Mesothelial cell of epicardium (in vitro differentiated cells): Measurements from ENCODE around the gene GRB10. TPM values are rescaled to one million over a fixed set of nuclear protein-coding genes. Genes with fewer than 3 reads are reported as not detected.

ENCODE experiments used
- DNase-seq, 2 experiments: peaks; one replicate each; pipeline ENCODE4 v3.0.0; 2021; ENCODE audit warnings: low spot score in 2 of 2; ENCODE audit not compliant: unreplicated experiment in 2 of 2
- H3K27ac Mint-ChIP-seq: 2 replicates; pipeline ENCODE4 v1.8.0; 2021; ENCODE audit warnings: mixed read lengths
- H3K27me3 Mint-ChIP-seq: 2 replicates; pipeline ENCODE4 v1.8.0; 2021; ENCODE audit warnings: low read depth, mixed read lengths
- H3K36me3 Mint-ChIP-seq: 2 replicates; pipeline ENCODE4 v1.8.0; 2021; ENCODE audit warnings: mixed read lengths
- H3K4me1 Mint-ChIP-seq: 2 replicates; pipeline ENCODE4 v1.8.0; 2021; ENCODE audit warnings: mixed read lengths
- H3K4me3 Mint-ChIP-seq: 2 replicates; pipeline ENCODE4 v1.8.0; 2021; ENCODE audit warnings: mild to moderate bottlenecking, moderate library complexity, mixed read lengths
- H3K9me3 Mint-ChIP-seq: 2 replicates; pipeline ENCODE4 v1.8.0; 2021; ENCODE audit warnings: mixed read lengths
- total RNA-seq: library from RNA; stranded (reverse); gene quantifications from 3 replicates; pipeline ENCODE4 v1.2.1, GENCODE V29; 2021
- TF ChIP-seq, protein P1 (sequence below): fragments of 200-600 bp; sonication (generic); IDR thresholded peaks from one replicate; pipeline ENCODE4 v1.5.0; 2021; ENCODE audit warnings: antibody characterized with exemption; ENCODE audit not compliant: unreplicated experiment

The GRB10 gene
- total RNA-seq, 1 donor from 2014 or later = 59.2 TPM

DNA sequence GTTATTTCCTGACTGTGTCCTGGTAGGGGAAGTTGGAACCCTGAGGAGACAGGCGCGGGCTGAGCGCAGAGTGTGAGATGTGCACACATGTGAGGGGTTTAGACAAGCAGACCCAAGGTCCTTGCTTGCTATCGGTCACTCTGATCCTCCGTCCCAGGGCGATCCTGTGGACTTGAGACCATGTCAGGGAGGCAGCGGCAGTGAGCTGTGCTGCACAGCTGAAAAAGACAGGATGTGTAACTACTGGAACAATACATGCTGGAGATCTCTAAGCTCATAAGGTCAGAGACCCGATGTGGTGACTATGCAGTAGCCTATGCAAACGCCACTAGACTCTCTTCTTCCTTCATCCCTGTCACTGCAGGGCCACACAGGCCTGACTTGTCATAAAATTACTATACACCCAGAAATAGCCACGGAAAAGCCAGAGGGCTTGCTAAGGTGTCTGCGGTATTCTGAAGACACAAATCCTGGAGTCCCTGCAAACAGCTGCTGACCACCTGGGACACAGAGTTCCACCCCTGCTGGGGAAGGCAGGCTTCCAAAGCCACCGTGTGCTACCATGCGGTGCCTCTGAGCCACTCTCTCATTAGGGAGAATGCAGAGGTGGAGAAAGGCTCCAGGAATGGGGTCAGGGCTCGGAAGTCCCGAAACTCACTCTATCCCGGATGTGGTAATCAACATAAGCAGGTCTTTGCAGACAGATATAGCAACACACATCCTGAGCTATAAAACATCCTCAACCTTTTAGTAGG, 126.4 kb downstream of the GRB10 start:
- no peak overlapping the region for H3K4me3 Mint-ChIP-seq
- H3K27me3 Mint-ChIP-seq = no peaks in the 10 kb centered on the region
- TF ChIP-seq, protein P1, sequence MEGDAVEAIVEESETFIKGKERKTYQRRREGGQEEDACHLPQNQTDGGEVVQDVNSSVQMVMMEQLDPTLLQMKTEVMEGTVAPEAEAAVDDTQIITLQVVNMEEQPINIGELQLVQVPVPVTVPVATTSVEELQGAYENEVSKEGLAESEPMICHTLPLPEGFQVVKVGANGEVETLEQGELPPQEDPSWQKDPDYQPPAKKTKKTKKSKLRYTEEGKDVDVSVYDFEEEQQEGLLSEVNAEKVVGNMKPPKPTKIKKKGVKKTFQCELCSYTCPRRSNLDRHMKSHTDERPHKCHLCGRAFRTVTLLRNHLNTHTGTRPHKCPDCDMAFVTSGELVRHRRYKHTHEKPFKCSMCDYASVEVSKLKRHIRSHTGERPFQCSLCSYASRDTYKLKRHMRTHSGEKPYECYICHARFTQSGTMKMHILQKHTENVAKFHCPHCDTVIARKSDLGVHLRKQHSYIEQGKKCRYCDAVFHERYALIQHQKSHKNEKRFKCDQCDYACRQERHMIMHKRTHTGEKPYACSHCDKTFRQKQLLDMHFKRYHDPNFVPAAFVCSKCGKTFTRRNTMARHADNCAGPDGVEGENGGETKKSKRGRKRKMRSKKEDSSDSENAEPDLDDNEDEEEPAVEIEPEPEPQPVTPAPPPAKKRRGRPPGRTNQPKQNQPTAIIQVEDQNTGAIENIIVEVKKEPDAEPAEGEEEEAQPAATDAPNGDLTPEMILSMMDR = no peak
- peaks cover 4% of the 10 kb centered on the region for H3K36me3 Mint-ChIP-seq
- H3K27ac Mint-ChIP-seq = no peak overlapping the region
- no peak for DNase-seq
- H3K4me1 Mint-ChIP-seq = no peaks in the 10 kb centered on the region
- no peaks in the 10 kb centered on the region for H3K9me3 Mint-ChIP-seq

DNA sequence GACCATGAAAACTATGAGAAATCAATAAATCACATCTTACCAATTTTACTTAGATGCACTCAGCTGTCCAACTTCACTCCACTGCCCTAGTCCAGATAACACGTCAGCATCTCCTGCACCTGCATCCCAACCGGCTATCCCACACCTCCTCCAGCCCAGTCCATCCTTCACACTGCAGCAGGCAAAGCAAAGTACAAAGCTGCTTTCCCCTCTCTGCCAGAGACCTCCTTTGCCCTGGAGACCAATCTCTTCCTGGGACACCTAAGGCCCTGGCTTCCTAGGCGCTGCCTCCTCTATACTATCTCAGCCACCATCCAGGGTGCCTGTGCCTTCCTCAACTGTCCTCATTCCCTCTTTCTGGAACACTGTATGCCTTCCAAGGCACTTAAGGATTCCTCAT, 127.2 kb downstream of the GRB10 start:
- Mint-ChIP-seq H3K27me3 (no peaks in the 10 kb centered on the region), H3K4me3 (no peak overlapping the region), H3K4me1 (no peaks in the 10 kb centered on the region), H3K36me3 (peaks cover 5% of the 10 kb centered on the region), H3K9me3 (no peaks in the 10 kb centered on the region), H3K27ac (no peak overlapping the region)
- TF ChIP-seq, protein P1 = no peak
- no peak for DNase-seq

DNA sequence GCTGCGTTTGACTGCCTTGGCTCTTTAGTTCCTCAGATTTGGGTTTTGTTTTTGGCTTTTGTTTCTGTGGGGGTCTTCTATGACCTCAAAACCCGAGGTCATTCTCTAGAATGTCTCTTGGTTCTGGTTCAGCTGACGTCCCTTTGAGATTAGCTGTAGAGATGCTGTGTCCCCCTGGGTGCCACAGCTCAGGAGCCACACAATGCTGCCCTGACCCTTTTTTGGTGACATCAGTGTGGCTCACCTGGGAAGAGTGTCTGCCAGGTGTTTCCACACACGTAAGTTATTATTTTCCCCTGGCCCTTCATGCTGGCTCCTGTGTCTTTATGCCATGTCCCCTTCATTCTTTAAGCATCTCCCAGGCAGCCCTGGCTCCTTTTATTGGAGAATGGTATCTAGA, 127.7 kb downstream of the GRB10 start:
- Mint-ChIP-seq H3K4me3 (no peak overlapping the region), H3K27ac (no peak overlapping the region), H3K27me3 (no peaks in the 10 kb centered on the region), H3K9me3 (no peaks in the 10 kb centered on the region), H3K36me3 (peaks cover 9% of the 10 kb centered on the region), H3K4me1 (no peaks in the 10 kb centered on the region)
- DNase-seq = no peak
- TF ChIP-seq, protein P1 = no peak

DNA sequence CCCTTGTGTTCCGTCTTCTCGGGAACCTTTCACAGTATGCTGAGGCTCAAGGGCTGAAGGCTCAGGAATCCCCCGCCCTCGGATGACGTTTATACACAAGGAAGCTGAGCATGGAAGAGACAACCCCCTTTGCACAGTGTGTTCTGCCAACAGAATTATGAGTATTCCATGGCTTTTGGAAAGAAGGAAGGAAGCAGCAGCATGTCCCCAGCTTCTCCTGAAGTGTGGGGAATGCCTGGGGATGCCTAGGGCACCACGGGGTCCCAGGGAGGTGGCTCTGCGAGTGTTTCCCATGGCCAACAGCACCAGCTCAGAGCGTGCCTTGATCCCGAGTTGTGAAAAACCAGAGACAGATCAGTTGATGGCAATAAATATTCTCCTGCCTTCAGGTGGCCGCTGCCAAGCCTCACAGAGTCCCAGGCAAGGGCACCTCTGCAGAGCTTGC, 128.7 kb downstream of the GRB10 start:
- Mint-ChIP-seq H3K27me3 (no peaks in the 10 kb centered on the region), H3K4me1 (no peaks in the 10 kb centered on the region), H3K36me3 (peaks cover 17% of the 10 kb centered on the region), H3K4me3 (no peak overlapping the region), H3K9me3 (no peaks in the 10 kb centered on the region), H3K27ac (no peak overlapping the region)
- DNase-seq = no peak
- TF ChIP-seq, protein P1 = no peak

DNA sequence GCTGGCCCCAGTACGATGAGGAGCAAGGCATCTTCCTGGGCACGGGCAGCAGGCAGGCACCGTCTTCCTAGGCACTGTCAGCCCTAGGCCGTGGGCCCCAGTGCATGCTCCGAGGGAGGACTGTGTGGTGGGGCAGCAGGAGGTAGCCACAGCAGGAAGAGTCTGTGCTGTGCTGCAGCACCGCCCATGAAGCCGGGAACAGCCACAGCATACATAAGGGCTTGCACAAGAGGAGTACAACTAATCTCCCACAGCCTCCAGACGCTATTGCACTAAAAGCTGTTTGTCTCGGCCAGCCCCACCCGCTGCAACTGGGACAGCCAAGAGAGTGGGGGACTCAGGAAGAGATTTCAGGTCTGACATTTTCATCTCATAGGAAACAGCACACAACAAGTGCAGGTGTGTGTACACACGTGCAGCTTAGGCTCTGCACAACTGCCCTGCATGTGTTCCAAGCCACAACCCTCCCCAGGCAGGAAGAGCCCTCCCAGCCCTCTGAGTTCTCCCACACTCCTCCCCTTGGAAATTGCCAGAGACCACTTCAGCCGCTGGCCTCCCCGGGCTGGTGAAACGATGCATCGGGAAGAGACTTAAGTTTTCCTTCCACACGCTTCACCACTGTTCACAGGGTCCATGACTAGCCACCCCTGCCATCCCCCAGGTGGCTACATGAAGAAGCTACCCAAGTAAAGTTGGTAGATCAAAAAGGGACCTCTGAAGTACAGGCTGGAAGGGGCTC, 129.4 kb downstream of the GRB10 start:
- no peaks in the 10 kb centered on the region for H3K27me3 Mint-ChIP-seq
- no peak overlapping the region for H3K27ac Mint-ChIP-seq
- TF ChIP-seq, protein P1 = no peak
- no peak overlapping the region for H3K4me3 Mint-ChIP-seq
- H3K36me3 Mint-ChIP-seq = peaks cover 15% of the 10 kb centered on the region
- no peaks in the 10 kb centered on the region for H3K4me1 Mint-ChIP-seq
- no peak for DNase-seq
- H3K9me3 Mint-ChIP-seq = no peaks in the 10 kb centered on the region
